Astrocyte (in vitro differentiated cells and primary cell): ENCODE results near the gene KCNJ18.
"Not testable (repeated sequence)": the region's sequence is repeated elsewhere in the genome, so short reads cannot be mapped to it uniquely, and the experiment has no call there.

Source experiments
- EZH2 ChIP-seq: IDR thresholded peaks from 2 replicates; pipeline ENCODE4 v1.6.1; 2012; ENCODE audit warnings: mild to moderate bottlenecking, low read length, inconsistent platforms; ENCODE audit not compliant: insufficient read depth
- TF ChIP-seq, protein P1 (sequence below): IDR thresholded peaks from 2 replicates; pipeline ENCODE4 v1.5.1; 2011; ENCODE audit warnings: low read depth, mild to moderate bottlenecking, inconsistent platforms, low read length, moderate library complexity; ENCODE audit not compliant: insufficient read depth

GRCh38 chr17:21696842-21697507 lies 4.7 kb downstream of the KCNJ18 start:
- TF ChIP-seq, protein P1, sequence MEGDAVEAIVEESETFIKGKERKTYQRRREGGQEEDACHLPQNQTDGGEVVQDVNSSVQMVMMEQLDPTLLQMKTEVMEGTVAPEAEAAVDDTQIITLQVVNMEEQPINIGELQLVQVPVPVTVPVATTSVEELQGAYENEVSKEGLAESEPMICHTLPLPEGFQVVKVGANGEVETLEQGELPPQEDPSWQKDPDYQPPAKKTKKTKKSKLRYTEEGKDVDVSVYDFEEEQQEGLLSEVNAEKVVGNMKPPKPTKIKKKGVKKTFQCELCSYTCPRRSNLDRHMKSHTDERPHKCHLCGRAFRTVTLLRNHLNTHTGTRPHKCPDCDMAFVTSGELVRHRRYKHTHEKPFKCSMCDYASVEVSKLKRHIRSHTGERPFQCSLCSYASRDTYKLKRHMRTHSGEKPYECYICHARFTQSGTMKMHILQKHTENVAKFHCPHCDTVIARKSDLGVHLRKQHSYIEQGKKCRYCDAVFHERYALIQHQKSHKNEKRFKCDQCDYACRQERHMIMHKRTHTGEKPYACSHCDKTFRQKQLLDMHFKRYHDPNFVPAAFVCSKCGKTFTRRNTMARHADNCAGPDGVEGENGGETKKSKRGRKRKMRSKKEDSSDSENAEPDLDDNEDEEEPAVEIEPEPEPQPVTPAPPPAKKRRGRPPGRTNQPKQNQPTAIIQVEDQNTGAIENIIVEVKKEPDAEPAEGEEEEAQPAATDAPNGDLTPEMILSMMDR: not testable (repeated sequence)
- not testable (repeated sequence) for TF ChIP-seq EZH2
